Activated CD4-positive, alpha-beta memory T cell treated with anti-CD3 and anti-CD28 coated beads, Interleukin-2, amount 10 ng/mL, durations not matched to agents 7 days and 5 days (primary cell): ENCODE results near the gene DEDD2. TPM values are rescaled to one million over a fixed set of nuclear protein-coding genes. Genes with fewer than 3 reads are reported as not detected.

ENCODE experiments used
- CTCF ChIA-PET: fragments of 350-600 bp; sonication (Branson Sonifier 250); formaldehyde crosslinking; loops from one replicate; lab custom pipeline; 2021; ENCODE audit warnings: antibody characterized with exemption, inconsistent platforms; lab: Charles Lee
- POLR2A ChIA-PET: fragments of 350-600 bp; sonication (Branson Sonifier 250); formaldehyde crosslinking; loops from one replicate; lab custom pipeline; 2021; ENCODE audit warnings: antibody characterized with exemption; lab: Charles Lee
- DNase-seq: peaks from one replicate; pipeline ENCODE4 v3.0.0-alpha.2; 2020
- H3K27ac Mint-ChIP-seq: one replicate; pipeline ENCODE4 v1.8.0; 2021; ENCODE audit warnings: mild to moderate bottlenecking, mixed read lengths
- H3K27me3 Mint-ChIP-seq: one replicate; pipeline ENCODE4 v1.8.0; 2021; ENCODE audit warnings: mixed read lengths
- H3K36me3 Mint-ChIP-seq: one replicate; pipeline ENCODE4 v1.8.0; 2021; ENCODE audit warnings: low read depth, mixed read lengths
- H3K4me1 Mint-ChIP-seq: one replicate; pipeline ENCODE4 v1.8.0; 2021; ENCODE audit warnings: mixed read lengths
- H3K4me3 Mint-ChIP-seq: one replicate; pipeline ENCODE4 v1.8.0; 2021; ENCODE audit warnings: mild to moderate bottlenecking, mixed read lengths
- H3K9me3 Mint-ChIP-seq: one replicate; pipeline ENCODE4 v1.8.0; 2021; ENCODE audit warnings: mixed read lengths
- total RNA-seq, 2 experiments: library from RNA; stranded (reverse); gene quantifications; one replicate each; pipeline ENCODE4 v1.2.3, GENCODE V29; 2021

Gene DEDD2
- total RNA-seq, 2 experiments from 2014 or later, result 54.1 to 59.8 TPM

DNA sequence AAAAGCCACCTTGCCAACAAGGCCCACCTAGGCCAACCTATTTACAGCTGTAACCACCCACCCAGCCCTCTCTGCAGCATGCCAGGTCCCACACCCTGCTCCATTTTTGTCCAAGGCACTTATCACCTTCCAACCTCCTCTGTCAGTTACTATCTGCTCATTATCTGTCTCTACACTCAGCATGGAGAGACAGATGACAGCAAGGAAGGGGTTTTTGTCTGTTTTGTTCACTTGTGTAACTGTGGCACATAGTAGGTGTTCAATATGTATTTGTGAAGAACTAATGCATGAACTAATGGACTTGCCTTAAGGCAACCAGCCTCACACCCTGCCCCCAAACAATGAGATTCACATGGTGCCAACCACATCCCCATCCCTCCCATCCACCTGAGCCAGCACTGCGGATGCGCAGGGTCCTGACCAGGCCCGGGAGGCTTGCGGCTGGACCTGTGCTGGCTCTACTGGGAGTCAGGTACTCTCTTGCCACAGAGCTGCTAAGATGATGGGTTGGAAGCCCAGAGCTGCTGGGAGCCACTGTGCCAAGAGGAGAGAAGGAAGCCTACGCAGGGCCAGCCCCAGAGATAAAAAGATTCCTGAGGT, 17.3 kb downstream of the DEDD2 start:
- H3K9me3 Mint-ChIP-seq, result no peaks in the 10 kb centered on the region
- H3K27ac Mint-ChIP-seq, result peak overlapping the region; percentile 98
- DNase-seq, result no peak
- no peaks in the 10 kb centered on the region for H3K27me3 Mint-ChIP-seq
- ChIA-PET CTCF (interaction anchor here (0.8 to 4.4 kb wide), 13 partner anchors 9 to 79 kb away, joined by 3 to 23 read pairs (median 6); partner anchors contain the start of genes DEDD2, GSK3A and ZNF526), POLR2A (interaction anchor here (0.7 to 5.8 kb wide), 16 partner anchors 9 to 81 kb away, joined by 3 to 82 read pairs (median 12); partner anchors contain the start of genes CIC, DEDD2, GSK3A and POU2F2)
- peaks cover 88% of the 10 kb centered on the region for H3K36me3 Mint-ChIP-seq
- H3K4me1 Mint-ChIP-seq, result peaks cover 93% of the 10 kb centered on the region
- peak overlapping the region; percentile 72 for H3K4me3 Mint-ChIP-seq

DNA sequence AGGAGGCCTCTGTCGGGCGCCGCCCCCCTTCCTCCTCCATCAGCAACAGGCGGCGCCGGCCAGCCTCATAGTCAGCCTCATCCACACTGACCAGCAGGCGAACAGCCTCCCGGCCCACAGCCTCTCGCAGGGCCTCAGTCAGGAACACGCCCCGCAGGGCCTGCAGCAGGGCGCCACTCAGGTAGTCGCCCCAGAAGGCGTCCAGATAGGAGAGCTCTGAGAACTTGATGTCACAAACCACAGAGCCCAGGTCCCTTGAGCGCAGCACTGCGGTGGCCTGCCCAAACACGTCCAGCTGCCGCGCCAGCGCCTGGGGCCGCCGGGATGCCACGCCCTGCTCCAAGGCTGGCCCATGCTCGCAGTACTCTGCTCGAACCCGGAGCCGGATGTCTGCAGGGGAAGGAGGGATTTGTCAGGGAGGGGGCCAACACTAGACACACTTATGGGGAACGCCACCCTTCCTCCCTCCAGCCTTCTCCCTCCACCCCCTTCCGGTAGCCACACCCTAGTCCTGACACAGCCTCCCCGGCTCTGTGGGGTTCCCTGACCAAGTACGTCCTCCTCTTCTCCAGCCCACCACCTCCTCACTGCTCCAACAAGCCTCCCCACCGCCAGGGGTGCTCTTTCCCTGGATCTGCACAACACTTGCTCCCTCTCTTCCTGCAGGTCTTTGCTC, 17.9 kb downstream of the DEDD2 start:
- peak; percentile 91 for DNase-seq
- CTCF ChIA-PET, result interaction anchor here (0.7 to 4.4 kb wide), 18 partner anchors 8 to 99 kb away, joined by 3 to 23 read pairs (median 5); partner anchors contain the start of genes DEDD2, GSK3A, POU2F2 and ZNF526
- Mint-ChIP-seq H3K27me3 (no peaks in the 10 kb centered on the region), H3K27ac (peak overlapping the region; percentile 98), H3K36me3 (peaks cover 83% of the 10 kb centered on the region), H3K4me3 (peak overlapping the region; percentile 72), H3K4me1 (peaks cover 86% of the 10 kb centered on the region), H3K9me3 (no peaks in the 10 kb centered on the region)
- POLR2A ChIA-PET, result interaction anchor here (0.7 to 5.8 kb wide), 19 partner anchors 8 to 86 kb away, joined by 3 to 82 read pairs (median 7); partner anchors contain the start of genes CIC, DEDD2, GSK3A and POU2F2

DNA sequence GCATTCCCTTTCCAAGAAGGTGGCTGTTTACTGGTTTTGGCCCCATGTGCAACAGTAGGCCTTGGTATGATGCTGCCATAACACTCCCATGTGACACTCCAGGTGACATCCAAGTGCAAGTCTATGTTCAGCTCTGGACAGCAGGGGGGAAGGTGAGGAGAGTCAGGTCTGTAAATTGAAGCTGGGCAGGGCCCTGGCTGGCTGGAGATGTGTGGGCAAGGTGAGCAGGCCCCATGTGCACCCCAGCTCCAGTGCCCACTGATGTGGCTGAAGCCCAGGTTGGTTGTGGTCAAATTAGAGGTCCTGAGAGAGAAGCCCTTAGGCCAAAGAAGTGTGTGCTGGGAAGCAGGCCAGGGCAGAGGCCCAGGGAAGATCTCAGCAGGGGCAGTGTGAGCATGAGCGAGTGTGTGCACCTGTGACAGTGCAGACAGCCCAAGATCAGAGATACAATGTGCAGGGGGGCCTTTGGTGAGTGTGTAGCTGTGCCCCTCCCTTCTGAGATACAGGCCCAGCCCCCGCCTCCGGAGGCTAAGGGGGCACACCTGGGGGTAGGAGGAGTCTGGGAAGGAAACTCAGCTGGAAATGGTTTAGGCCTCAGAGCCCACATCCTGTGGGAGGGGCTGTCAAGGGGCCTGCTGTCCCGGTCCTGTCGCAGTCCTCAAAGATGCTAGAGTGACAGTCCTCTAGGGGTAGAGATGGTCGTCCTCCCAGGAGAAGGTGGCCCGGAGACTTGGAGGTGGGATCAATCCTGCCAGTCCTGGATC, 18.6 kb downstream of the DEDD2 start:
- Mint-ChIP-seq H3K4me3 (peak overlapping the region; percentile 72), H3K9me3 (peaks cover 2% of the 10 kb centered on the region), H3K4me1 (peaks cover 84% of the 10 kb centered on the region), H3K36me3 (peaks cover 80% of the 10 kb centered on the region), H3K27me3 (no peaks in the 10 kb centered on the region), H3K27ac (peak overlapping the region; percentile 98)
- DNase-seq, result peak; percentile 90
- POLR2A ChIA-PET, result interaction anchor here (0.7 to 5.8 kb wide), 19 partner anchors 8 to 86 kb away, joined by 3 to 82 read pairs (median 7); partner anchors contain the start of genes CIC, DEDD2, GSK3A and POU2F2
- CTCF ChIA-PET, result interaction anchor here (0.7 to 4.4 kb wide), 19 partner anchors 8 to 100 kb away, joined by 3 to 23 read pairs (median 5); partner anchors contain the start of genes DEDD2, GSK3A, POU2F2 and ZNF526

DNA sequence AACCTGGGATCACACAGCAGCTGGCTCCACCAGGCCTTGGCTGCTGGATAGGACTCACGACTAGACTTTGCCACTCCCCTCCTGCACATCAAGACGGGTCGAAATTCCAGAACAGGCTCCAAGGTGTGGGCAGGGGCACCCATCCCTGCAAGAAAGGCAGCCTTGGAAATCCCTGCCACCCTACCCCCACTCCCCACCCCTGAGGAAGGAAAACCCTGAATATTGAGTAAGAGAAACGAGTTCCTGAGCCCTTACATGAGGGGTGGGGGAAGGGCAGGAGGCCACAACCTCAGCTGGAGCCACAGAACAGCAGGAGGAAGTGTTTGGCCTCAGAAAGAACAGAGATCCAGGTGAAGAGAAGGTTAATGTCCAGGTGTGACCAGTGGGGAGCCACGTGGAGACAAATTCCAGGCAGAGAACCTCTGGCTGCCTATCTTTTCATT, 20.1 kb downstream of the DEDD2 start:
- DNase-seq, result peak; percentile 50
- Mint-ChIP-seq H3K27me3 (no peaks in the 10 kb centered on the region), H3K4me1 (peaks cover 78% of the 10 kb centered on the region), H3K27ac (peak overlapping the region; percentile 77), H3K4me3 (peak overlapping the region; percentile 8), H3K9me3 (peaks cover 9% of the 10 kb centered on the region), H3K36me3 (peaks cover 74% of the 10 kb centered on the region)
- ChIA-PET CTCF (interaction anchor here (1.4 to 4.4 kb wide), 4 partner anchors 12 to 89 kb away, joined by 3 to 23 read pairs (median 12); partner anchors contain the start of genes DEDD2 and GSK3A), POLR2A (interaction anchor here (1.5 to 5.8 kb wide), 6 partner anchors 10 to 84 kb away, joined by 3 to 82 read pairs (median 22); partner anchors contain the start of genes DEDD2 and ZNF526)

DNA sequence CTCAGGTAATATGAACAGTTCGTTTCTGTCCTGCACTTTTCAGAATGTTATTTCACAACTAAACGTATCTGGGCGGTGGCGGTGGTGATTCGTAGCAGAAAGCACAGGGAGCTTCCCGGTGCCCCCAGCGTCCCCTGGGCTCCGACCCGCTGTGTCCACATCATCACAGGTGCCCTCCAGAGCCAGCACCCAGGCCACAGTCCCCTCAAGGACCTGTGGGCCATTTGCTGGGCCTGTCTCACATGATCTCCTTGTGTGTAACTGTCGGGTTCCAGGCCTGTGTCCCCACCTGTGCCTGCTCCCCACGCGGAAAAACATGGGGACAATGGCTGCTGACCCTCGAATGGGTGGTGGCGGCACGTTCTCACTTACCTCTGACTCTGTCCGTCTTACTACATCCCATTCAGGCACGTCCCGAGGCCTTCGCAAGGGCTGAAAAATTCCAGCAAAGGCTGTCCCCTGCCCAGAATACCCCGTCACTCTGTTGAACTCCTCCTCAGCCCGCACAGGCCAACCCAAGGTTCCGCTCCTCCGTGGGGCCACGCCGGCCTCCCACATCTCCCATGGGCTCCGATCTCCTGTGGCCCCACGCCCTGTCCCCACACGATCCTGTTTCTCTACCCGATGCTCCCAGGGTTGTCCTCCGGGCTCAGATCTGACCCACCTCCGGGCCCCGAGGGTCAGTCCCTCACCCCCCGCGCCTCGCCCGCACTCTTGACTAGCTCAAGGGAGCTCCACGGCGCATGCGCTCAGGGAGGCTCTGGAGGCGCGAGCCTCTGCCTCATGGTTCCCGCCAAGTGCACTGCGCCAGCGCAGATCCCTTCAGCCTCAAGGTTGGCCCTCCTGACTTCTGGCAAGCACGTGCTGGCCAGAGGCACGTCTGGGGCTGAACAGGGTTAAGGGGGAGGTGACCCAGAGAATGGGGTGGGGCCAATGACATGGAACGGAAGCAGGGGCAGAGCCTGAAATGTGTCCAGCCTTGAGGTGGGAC, 21.2 kb downstream of the DEDD2 start:
- Mint-ChIP-seq H3K4me1 (peaks cover 78% of the 10 kb centered on the region), H3K27ac (peak overlapping the region; percentile 77), H3K36me3 (peaks cover 69% of the 10 kb centered on the region), H3K9me3 (peaks cover 9% of the 10 kb centered on the region), H3K4me3 (no peak overlapping the region), H3K27me3 (no peaks in the 10 kb centered on the region)
- no peak for DNase-seq
- CTCF ChIA-PET, result no interaction called here
- POLR2A ChIA-PET, result interaction anchor here (3.3 to 5.8 kb wide), 2 partner anchors 9 to 24 kb away, joined by 20 to 82 read pairs; partner anchors contain the start of gene ZNF526

DNA sequence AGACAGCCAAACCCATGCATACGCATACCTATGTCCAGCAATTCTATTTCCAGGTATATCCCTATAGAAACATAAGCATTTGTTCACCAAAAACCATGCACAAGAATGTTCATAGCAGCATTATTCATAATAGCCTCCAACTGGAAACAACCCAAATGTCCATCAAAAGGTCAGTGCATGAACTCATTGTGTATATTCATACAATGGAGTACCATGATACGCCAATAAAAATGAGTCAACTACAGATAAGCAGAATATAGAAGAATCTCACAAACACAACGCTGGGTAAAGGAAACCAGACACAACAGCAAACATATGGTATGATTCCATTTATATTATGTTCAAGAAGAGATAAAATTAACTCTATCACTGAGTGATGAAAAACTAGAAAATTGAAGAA, 23.8 kb downstream of the DEDD2 start:
- Mint-ChIP-seq H3K9me3 (peaks cover 9% of the 10 kb centered on the region), H3K4me1 (peaks cover 72% of the 10 kb centered on the region), H3K27me3 (no peaks in the 10 kb centered on the region), H3K4me3 (no peak overlapping the region), H3K36me3 (peaks cover 44% of the 10 kb centered on the region), H3K27ac (no peak overlapping the region)
- no peak for DNase-seq
- CTCF ChIA-PET, result no interaction called here
- POLR2A ChIA-PET, result no interaction called here

DNA sequence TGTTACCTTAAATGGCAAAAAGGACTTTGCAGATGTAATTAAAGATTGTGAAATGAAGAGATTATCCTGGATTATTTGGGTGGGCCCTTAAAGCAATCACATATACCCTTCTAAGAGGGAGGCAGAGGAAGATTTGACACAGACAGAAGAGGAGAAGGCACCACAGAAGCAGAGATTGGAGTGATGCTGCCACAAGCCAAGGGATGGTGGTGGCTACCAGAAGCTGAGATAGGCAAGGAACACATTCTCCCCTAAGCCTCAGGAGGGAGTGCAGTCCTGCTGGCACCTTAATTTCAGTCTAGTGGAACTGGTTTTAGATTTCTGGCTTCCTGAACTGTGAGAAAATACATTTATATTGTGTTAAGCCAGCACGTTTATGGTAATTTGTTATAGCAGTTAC, 24.2 kb downstream of the DEDD2 start:
- Mint-ChIP-seq H3K4me1 (peaks cover 70% of the 10 kb centered on the region), H3K36me3 (peaks cover 41% of the 10 kb centered on the region), H3K27ac (no peak overlapping the region), H3K9me3 (peaks cover 9% of the 10 kb centered on the region), H3K27me3 (no peaks in the 10 kb centered on the region), H3K4me3 (no peak overlapping the region)
- ChIA-PET POLR2A (interaction anchor here (0.7 kb wide), 1 partner anchor 99 kb away, joined by 4 read pairs; no protein-coding TSS in a partner anchor), CTCF (no interaction called here)
- DNase-seq, result no peak

DNA sequence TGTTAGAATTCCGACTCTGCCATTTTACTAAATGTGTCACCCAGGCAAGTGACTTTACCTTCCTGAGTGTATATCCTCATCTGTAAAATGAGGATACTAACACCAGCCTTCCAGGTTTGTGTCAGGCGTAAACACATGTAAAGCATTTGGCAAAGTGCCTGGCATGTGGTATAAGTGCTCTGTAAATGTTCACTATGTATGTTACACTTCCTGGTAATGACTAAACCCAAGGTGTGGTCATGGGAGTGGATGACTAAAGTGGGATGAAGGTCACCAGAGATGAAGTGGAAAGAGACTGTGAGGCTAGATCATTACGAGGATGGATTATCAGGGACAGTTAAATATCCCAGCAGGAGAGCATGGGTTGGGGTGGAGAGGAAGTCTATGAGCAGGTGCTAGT, 25.6 kb downstream of the DEDD2 start:
- H3K27ac Mint-ChIP-seq, result peak overlapping the region; percentile 12
- H3K4me1 Mint-ChIP-seq, result peaks cover 60% of the 10 kb centered on the region
- no peak overlapping the region for H3K4me3 Mint-ChIP-seq
- H3K36me3 Mint-ChIP-seq, result peaks cover 28% of the 10 kb centered on the region
- POLR2A ChIA-PET, result interaction anchor here (1.2 kb wide), 1 partner anchor 8 kb away, joined by 11 read pairs; no protein-coding TSS in a partner anchor
- H3K27me3 Mint-ChIP-seq, result no peaks in the 10 kb centered on the region
- CTCF ChIA-PET, result interaction anchor here (0.9 to 1.6 kb wide), 3 partner anchors 7 to 59 kb away, joined by 4 to 6 read pairs (median 4); partner anchors contain the start of gene POU2F2
- no peak for DNase-seq
- peaks cover 9% of the 10 kb centered on the region for H3K9me3 Mint-ChIP-seq

GRCh38 chr19:42191330-42191729, 26.1 kb downstream of the DEDD2 start:
- no peak overlapping the region for H3K4me3 Mint-ChIP-seq
- peaks cover 9% of the 10 kb centered on the region for H3K9me3 Mint-ChIP-seq
- CTCF ChIA-PET, result interaction anchor here (0.9 to 1.6 kb wide), 4 partner anchors 8 to 59 kb away, joined by 3 to 6 read pairs (median 4); partner anchors contain the start of gene POU2F2
- no peaks in the 10 kb centered on the region for H3K27me3 Mint-ChIP-seq
- POLR2A ChIA-PET, result interaction anchor here (1.2 kb wide), 1 partner anchor 9 kb away, joined by 11 read pairs; no protein-coding TSS in a partner anchor
- H3K4me1 Mint-ChIP-seq, result peaks cover 60% of the 10 kb centered on the region
- H3K27ac Mint-ChIP-seq, result peak overlapping the region; percentile 41
- no peak for DNase-seq
- peaks cover 24% of the 10 kb centered on the region for H3K36me3 Mint-ChIP-seq

GRCh38 chr19:42189133-42189532, 28.3 kb downstream of the DEDD2 start:
- Mint-ChIP-seq H3K27me3 (no peaks in the 10 kb centered on the region), H3K4me1 (peaks cover 73% of the 10 kb centered on the region), H3K36me3 (peaks cover 18% of the 10 kb centered on the region), H3K9me3 (peaks cover 7% of the 10 kb centered on the region), H3K27ac (no peak overlapping the region), H3K4me3 (no peak overlapping the region)
- ChIA-PET POLR2A (interaction anchor here (1.2 to 6.7 kb wide), 3 partner anchors 10 to 27 kb away, joined by 3 to 82 read pairs (median 5); no protein-coding TSS in a partner anchor), CTCF (interaction anchor here (0.6 to 1.2 kb wide), 3 partner anchors 11 to 200 kb away, joined by 3 to 6 read pairs (median 3); partner anchors contain the start of gene POU2F2)
- DNase-seq, result no peak

DNA sequence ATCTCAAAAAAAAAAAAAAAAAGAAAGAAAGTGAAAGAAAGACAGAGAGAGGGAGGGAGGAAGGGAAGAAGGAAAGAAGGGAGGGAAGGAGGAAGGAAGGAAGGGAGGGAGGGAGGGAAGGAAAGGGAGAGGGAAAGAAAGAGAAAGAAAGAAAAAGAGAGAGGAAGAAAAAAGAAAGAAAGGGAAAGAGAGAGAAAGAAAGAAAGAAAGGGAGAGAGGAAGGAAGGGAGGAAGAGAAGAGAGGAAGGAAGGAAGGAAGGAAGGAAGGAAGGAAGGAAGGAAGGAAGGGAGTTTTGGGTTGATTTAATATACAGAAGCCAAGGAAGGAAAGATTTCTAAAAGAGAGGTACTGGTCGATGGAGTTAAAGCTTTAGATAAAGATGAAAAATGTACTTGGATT, 28.8 kb downstream of the DEDD2 start:
- POLR2A ChIA-PET, result interaction anchor here (1.2 to 6.7 kb wide), 3 partner anchors 11 to 28 kb away, joined by 3 to 82 read pairs (median 5); no protein-coding TSS in a partner anchor
- Mint-ChIP-seq H3K9me3 (peaks cover 5% of the 10 kb centered on the region), H3K36me3 (peaks cover 14% of the 10 kb centered on the region), H3K4me1 (peaks cover 73% of the 10 kb centered on the region), H3K4me3 (no peak overlapping the region), H3K27ac (no peak overlapping the region), H3K27me3 (no peaks in the 10 kb centered on the region)
- CTCF ChIA-PET, result interaction anchor here (0.6 to 1.2 kb wide), 2 partner anchors 56 to 199 kb away, joined by 3 to 6 read pairs; partner anchors contain the start of gene POU2F2
- DNase-seq, result no peak
